Epithelial cell of prostate (primary cell): ENCODE data around the gene PRSS12.
"Not testable (repeated sequence)": the region's sequence is repeated elsewhere in the genome, so short reads cannot be mapped to it uniquely, and the experiment has no call there.

ENCODE experiments used
- DNase-seq: peaks from one replicate; pipeline ENCODE4 v3.0.0-alpha.2; 2011; ENCODE audit warnings: low read depth, low spot score
- H3K27ac ChIP-seq: fragments of 450-650 bp; 2 replicates; pipeline ENCODE4 v1.5.1; 2017; ENCODE audit warnings: mild to moderate bottlenecking

The PRSS12 gene

DNA sequence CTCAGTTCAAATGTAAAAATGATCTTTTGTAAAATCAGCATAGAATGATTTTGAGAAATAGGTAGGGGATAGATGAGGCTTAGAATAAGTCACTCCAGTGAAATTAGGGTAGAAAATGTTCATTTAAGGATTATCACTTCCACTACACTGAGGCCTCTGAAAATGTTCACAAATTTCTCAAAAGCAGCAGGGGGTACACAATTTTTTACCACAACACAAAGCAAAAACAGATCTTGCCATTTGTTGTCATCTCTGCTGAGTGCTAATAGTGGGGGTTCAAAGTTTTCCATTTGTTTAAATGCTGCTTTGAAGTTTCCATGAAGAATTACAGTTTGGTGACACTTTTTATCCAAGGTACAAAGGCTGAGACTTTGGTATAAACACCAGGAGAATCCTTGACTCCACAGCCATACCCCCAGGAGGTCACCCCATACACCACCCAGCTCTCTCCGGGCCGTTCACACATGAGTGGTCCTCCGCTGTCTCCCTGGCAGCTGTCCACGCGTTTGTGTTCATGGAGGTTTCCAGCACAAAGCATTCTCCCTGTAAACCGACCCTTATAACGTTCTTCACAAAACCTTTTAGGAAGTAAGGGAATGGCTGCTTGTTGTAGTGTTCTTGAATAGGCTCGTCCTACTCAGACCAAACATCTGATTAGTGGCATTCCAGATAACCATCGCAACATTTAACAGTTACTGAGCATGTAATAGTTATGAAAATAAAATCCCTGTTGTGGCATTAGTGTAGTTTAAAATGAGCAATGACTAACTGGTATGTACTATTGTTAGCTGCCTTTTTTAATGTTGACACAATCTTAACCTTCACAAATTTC is 71.0 kb downstream of the PRSS12 start:
- no peak for DNase-seq
- H3K27ac ChIP-seq: peak overlapping the region; percentile 96

DNA sequence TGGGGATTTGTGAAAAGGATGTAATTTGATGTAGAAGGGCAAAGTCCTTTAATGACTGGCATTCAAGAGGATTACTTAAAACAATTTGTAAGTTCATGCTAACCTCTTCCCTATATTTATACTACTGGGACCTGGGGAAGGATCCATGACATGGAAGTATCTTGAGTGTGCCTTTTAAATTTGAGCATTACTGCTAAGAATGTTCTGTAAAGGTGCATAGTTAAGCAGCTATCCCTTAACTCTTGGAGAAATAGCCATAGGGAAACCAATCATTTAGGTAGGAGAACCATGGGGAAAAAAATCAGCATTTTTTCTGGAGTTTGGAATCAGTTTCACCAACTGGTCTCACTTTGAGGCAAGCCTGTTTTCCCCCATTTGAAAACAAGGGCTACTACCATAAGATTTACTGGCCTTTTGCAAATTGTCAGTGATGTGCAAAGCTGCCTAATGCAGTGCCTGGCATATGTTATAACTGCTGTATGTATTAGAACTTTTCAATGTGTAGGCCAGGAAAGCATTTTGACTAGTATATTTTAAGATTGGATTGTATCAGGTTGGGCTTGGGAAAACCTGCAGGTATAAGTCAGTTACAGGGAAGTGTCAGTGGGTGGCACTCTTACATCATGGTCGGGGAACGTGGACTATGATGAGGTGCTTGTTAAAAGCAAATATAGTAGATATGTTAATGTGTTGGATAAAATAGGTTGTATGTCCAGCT is 72.1 kb downstream of the PRSS12 start:
- peak overlapping the region; percentile 96 for H3K27ac ChIP-seq
- no peak for DNase-seq

DNA sequence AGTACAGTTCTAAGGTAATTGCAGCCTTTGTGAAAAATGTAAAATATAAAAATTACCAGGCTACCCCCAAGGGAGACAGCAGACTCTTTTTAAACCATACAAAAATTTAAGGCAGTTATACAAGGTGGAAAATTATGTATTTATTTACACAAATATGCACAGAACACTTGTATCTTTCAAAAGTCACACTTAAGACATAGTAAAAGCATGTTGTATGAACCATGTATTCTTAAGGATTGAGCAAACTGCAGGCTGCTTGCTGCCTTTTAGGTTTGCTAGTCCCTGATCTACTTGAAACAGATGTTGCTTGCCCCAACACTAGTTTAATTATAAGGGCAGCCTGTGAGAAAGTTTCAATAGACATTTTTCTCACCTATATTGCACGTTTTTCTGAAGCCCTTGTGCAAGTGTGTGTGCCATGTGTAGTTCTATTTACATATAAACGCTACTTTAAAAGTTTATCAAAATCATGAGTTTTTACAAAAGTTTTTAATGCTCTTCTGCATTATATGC is 72.8 kb downstream of the PRSS12 start:
- DNase-seq: no peak
- H3K27ac ChIP-seq: peak overlapping the region; percentile 96

DNA sequence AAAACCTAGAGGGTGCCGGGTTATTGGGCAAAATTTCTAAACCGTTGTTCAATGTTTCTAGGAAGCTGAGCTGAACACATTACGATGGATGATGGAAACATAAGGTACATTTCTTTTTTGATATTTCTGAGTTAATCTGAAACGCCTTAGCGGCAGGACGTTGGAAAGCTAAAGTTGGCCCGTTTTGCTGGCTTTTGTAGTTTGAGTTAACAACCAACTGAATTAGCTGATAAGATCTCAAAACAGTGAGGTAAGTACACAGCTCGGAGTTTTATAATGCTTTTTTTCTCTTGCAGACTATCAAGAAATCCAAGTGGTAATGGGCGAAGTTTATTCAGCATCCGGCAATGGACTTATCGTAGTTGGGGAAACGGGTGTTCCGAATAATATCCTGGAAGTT is 73.5 kb downstream of the PRSS12 start:
- H3K27ac ChIP-seq: peak overlapping the region; percentile 96
- no peak for DNase-seq

DNA sequence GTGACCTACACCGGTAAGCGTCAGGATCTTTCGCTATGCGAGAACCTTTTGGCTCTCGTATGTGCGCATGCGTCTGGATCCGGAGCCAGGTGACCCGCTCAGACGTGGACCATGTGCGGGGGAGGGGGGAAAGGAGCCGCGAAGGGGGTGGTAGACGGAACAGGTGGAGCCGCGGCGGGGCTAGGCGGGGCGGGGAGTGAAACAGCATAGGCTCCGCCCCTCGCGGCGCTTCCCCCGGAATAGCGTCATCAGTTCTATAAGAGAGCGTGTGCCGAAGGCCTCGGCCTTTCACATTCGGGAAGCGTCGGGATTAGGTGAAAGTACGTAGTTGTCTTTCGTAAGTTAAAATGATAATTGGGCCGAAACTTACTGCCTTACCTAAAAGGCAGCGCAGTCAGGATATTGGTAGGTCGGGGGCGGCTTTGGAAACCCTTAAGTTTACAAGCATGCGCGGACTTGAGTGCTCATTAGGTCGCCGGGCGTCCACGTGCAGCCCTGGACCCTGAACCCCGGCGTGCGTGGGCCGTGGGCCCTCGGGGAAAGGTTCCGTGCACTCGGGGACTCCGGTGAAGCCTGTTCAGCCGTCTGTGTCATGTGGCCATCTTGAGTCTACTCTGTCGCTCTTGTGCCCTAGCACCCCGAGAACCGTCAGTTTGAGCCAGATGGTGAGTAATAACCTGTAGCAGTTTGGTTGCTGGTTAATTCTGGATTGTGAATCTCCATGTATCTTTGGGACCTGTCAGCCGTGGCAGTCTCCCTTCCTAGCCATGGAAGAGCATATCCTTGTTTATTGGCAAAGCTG is 74.1 kb downstream of the PRSS12 start:
- peak; percentile 82 for DNase-seq

DNA sequence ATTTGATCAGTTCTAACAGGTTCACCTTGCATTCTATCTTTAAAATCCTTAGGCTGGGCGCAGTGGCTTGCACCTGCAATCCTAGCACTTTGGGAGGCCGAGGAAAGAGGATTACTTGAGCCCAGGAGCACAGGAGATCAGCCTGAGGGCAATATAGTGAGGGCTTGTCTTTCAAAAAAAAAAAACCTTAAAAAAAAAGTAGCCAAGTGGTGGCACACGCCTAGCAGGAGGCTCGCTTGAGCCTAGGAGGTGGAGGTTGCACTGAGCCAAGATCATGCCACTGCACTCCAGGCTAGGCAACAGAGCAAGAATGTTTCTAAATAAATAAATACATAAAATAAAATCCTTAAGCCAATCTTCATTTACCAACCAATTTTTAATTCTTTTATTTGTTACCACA is 75.6 kb downstream of the PRSS12 start:
- H3K27ac ChIP-seq: no peak overlapping the region
- DNase-seq: no peak

More for the DNA sequence above, 74.1 kb downstream of the PRSS12 start:
- peak overlapping the region; percentile 96 for H3K27ac ChIP-seq

DNA sequence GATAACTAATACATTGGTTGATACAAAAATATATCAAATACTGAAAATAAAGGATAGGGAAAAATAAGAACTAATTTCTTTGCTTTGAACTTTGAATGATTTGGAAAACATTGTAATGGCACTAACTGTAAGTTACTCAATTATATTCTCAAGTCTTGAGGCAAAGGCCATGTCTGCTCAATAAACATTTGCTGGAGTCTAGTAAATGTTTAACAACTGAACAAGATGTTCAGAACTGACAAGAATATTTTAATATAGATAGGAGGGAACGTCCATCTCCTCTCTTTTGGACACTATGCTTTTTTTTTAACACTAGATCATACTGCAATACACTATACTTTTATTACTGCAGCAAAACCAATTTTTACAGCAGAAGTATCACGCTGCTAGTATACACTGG is 76.2 kb downstream of the PRSS12 start:
- DNase-seq: no peak
- H3K27ac ChIP-seq: peak overlapping the region; percentile 48

DNA sequence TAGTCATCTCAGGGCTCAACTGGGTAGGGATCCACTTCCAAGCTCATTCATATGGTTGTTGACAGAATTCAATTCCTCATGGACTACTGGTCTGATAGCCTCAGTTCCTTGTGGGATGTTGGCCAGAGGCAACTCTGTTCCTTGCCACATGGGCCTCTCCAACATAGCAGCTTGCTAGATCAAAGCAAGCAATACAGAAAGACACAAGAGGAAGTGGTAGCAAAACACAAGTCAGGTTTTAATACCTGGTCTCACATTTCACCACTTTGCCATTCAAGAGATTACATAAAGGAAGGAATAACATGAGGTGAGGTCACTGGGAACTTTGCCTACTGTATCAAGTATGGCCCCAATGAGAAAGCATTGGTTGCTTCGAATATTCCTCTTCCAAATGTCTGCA is 79.2 kb downstream of the PRSS12 start:
- no peak for DNase-seq
- no peak overlapping the region for H3K27ac ChIP-seq

DNA sequence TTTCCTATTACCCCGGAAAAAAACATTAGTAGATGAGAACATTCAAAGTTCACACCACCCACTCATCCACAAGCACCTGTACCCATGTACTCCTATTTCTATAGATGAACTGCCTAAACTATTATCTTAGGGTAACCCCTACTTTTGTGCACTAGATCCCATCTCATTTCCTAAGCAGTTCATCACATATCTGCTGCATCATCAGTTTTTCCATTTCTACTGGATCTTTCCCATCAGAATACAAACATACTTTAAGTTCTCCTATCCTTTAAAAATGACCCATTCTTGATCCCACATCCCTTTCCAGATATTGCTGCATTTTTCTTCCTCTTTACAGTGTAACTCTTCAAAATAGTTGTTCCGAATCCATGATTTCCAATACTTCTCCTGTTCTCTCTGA is 81.0 kb downstream of the PRSS12 start:
- DNase-seq: no peak
- H3K27ac ChIP-seq: no peak overlapping the region

DNA sequence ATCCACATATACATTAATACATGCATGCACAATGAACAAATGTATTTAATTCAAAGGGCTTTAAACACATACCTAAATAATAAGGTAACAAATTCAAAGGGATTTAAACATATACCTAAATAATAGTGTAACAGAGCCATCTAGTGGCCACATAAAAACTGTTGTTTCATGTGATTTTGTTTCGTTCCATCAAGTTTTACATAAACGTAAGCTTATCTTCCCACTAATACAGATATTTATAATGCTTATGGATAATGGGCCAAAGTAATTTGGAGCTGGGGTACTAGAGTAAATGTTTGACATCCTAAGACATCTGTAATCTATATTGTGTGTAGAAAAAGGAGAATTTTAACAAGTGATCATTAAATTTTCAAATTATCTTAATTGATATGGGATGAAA is 82.3 kb downstream of the PRSS12 start:
- DNase-seq: no peak
- no peak overlapping the region for H3K27ac ChIP-seq

DNA sequence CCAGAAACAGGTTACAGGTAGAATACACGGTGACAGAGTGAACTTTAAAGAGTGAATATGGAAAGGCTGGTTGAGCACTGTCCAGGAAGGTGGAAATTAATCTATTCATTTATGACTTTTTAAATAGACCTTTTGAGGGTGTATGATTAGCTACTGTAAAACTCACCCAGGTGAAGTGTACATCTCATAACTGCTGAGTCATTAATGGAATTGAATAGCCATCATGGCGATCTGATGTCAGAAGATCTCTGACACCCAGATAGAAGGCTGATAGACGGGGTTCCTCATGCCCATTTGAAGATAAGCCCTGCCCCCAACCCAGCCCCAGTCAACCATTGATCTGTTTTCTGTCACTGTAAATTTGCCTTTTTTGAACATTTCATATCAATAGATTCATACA is 84.0 kb downstream of the PRSS12 start:
- no peak for DNase-seq
- no peak overlapping the region for H3K27ac ChIP-seq

DNA sequence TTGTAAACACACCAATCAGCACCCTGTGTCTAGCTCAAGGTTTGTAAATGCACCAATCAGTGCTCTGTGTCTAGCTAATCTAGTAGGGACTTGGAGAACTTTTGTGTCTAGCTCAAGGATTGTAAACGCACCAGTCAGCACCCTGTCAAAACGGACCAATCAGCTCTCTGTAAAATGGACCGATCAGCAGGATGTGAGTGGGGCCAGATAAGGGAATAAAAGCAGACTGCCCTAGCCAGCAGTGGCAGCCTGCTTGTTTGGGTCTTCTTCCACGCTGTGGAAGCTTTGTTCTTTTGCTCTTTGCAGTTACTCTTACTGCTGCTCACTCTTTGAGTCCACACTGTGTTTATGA is 86.7 kb downstream of the PRSS12 start:
- DNase-seq, H3K27ac ChIP-seq: not testable (repeated sequence)

DNA sequence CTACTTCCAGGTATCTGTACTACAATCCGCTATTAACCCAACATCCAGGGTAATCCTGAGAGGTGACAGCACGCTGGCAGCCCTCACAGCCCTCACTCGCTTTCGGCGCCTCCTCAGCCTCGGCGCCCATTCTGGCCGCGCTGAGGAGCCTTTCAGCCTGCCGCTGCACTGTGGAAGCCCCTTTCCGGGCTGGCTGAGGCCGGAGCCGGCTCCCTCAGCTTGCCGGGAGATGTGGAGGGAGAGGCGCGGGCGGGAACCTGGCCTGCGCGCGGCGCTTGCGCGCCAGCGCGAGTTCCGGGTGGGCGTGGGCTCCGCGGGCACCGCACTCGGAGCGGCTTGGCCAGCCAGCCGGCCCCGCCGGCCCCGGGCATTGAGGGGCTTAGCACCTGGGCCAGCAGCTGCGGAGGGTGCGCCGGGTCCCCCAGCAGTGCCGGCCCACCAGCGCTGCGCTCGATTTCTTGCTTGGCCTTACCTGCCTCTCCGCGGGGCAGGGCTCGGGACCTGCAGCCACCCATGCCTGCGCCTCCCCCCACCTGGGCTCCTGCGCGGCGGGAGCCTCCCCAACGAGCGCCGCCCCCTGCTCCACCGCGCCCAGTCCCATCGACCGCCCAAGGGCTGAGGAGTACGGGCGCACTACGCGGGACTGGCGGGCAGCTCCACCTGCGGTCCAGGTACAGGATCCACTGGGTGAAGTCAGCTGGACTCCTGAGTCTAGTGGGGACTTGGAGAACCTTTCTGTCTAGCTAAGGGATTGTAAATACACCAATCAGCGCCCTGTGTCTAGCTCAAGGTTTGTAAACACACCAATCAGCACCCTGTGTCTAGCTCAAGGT is 87.3 kb downstream of the PRSS12 start:
- no peak for DNase-seq

DNA sequence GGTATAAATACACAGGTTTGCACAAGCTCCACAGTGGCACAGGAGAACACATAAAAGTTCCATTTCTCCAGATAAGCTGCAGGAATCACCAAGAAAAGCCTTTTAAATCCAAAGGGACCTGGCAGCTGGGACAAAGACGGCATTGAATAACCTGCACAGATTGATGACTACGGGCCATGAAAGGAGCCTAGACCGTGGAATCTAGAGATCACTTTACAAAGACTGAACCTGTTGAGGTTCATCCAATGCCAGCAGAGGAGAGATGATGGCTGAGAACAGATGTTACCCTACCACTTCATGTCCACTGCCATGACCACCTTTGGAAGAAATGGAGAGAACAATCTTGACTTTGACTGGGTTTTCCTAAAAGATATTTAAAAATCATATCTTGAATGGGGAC is 88.7 kb downstream of the PRSS12 start:
- H3K27ac ChIP-seq: no peak overlapping the region

More for the DNA sequence above, 87.3 kb downstream of the PRSS12 start:
- no peak overlapping the region for H3K27ac ChIP-seq

DNA sequence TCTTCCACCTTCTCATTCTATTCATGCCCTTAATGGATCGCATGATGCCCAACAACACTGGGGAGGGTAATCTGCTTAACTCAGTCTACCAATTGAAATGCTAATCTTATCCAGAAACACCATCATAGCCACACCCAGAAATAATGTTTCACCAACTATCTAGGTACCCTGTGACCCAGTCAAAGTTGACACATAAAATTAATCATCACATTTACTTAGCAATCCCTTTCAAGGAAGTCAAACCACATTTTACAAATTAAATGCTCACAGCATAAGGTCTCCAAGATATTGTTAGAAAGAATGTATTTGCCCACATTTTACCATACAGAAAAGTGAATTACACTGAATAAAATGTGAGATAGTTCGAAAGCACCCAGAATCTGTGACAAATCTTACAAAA is 92.5 kb downstream of the PRSS12 start:
- DNase-seq: no peak

More for the DNA sequence above, 88.7 kb downstream of the PRSS12 start:
- no peak for DNase-seq

DNA sequence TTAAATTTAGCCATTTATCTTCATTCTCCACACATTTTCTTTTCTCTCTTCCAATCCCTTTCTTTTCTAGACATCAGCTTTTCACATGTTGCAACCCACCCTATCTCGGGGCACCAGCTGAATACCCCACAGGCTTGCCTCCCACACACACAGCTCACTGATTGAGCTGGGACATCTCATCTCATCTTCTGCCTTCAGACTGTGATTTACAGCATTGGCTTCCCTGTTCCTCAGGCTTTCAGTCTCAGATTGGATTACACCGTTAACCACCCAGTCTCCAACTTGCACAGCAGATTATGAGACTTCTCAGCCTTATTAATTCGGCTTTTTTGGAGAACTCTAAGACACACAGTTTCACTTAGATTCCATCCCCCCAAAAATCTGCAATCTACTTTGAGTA is 93.7 kb downstream of the PRSS12 start:
- H3K27ac ChIP-seq: no peak overlapping the region
- no peak for DNase-seq

More for the DNA sequence above, 92.5 kb downstream of the PRSS12 start:
- no peak overlapping the region for H3K27ac ChIP-seq

DNA sequence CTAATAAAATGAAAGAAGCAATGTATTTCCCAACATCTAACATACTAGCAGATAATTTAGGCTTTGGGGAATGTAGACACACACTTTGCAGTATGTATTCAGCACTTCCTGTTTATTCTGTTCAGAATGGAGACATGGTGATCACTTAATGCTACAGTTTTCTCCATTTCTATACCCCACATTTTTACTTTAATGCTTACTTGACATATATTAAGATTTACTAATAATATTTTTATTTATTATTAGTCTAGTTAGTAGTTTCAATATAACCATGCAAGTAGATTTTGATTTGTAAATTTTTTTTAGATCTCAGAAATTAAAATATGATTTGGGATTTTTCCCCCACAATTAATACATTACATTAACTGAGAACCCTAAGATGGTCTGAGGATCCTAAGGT is 98.4 kb downstream of the PRSS12 start:
- no peak for DNase-seq
- no peak overlapping the region for H3K27ac ChIP-seq

DNA sequence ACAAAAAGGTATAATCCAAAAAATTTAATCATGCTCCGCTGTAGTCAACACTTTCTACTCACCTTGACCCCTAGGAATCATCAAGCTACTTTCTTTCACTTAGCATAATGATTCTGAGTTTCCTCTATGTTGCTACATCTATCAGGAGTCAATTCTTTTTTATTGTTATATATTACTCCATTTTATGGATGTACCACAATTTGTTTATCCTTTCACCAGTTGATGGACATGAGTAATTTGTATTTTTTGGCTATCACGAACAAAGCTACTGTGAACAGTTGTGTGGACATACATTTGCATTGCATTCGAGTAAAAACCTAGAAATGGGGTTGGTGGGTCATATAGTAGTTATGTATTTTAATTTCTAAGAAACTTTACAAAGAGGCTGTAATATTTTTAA is 102.9 kb downstream of the PRSS12 start:
- H3K27ac ChIP-seq: no peak overlapping the region
- no peak for DNase-seq

DNA sequence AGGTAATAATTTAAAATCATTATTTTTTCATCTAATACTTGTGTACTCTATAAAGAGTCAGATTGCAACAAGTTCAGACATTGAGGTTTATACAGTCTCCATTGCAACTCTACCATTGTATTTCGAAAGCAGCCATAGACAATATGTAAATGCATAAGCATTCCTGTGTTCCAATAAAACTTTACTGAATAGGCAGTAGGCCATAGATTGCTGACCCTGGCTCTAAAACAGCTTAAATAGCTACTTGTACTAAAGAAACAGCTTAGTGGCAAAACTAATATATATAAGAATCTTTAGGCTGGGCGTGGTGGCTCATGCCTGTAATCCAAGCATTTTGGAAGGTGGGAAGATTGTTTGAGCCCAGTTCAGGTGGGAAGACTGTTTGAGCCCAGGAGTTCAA is 115.3 kb downstream of the PRSS12 start:
- no peak for DNase-seq
- no peak overlapping the region for H3K27ac ChIP-seq
